ENCODE results near the gene CTDNEP1.

Gene CTDNEP1

DNA sequence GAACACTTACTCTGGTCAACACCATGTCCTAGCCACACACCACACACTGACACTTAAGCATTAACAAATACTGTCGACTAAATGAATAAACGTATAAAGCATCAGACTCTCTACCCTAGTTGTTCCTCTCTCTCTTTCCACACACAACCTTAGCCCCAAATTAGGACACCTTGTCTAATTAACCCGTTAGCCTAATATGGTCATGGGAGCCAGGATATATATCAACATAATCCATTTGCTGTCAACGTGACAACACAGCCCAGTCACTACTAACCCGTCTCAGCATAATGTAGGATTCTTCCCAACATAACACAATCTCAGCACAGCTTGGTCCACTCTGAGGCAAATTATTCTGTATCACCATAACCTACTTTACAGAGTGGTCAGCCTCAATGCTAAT, 19.4 kb downstream of the CTDNEP1 start:
- no peak for DNase-seq (ENCODE audit: low read depth in 2 of 2, low spot score in 1 of 2)

DNA sequence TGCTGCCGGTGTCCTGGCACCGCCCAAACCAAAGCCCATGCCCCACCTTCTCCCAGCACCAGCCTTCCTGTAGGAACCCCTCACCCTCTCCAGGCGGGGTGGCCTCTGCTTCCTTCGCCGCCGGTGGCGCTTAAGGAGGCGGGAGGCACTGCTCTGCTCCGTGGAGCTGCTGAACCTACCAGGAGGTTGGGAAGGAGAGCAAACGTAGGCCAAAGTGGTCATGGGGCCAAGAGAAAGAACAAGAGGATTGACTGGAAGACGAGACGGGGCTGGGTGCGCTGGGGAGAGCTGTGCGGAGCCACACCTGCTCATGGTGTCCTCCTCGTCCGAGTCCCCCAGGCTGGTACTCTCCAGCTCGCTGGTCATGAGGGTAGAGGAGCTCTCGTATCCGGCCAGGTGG, 22.0 kb downstream of the CTDNEP1 start:
- no peak for DNase-seq (ENCODE audit: low read depth in 2 of 2, low spot score in 1 of 2)

DNA sequence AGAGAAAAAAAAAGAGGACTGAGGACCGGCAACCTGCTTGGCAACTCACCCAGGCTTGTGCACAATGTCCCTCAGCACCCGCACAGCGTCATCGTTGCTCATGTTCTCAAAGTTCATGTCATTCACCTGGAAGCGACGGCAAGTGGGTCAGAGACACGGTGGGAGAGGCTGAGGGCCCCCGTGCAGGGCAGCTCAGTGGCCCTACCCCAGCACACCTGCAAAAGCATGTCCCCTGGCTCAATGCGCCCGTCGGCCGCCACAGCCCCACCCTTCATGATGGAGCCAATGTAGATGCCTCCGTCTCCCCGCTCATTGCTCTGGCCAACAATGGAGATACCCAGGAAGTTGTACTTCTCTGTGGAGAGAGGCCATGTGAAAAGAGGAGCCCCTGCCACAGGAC, 22.6 kb downstream of the CTDNEP1 start:
- no peak for DNase-seq (ENCODE audit: low read depth in 2 of 2, low spot score in 1 of 2)

DNA sequence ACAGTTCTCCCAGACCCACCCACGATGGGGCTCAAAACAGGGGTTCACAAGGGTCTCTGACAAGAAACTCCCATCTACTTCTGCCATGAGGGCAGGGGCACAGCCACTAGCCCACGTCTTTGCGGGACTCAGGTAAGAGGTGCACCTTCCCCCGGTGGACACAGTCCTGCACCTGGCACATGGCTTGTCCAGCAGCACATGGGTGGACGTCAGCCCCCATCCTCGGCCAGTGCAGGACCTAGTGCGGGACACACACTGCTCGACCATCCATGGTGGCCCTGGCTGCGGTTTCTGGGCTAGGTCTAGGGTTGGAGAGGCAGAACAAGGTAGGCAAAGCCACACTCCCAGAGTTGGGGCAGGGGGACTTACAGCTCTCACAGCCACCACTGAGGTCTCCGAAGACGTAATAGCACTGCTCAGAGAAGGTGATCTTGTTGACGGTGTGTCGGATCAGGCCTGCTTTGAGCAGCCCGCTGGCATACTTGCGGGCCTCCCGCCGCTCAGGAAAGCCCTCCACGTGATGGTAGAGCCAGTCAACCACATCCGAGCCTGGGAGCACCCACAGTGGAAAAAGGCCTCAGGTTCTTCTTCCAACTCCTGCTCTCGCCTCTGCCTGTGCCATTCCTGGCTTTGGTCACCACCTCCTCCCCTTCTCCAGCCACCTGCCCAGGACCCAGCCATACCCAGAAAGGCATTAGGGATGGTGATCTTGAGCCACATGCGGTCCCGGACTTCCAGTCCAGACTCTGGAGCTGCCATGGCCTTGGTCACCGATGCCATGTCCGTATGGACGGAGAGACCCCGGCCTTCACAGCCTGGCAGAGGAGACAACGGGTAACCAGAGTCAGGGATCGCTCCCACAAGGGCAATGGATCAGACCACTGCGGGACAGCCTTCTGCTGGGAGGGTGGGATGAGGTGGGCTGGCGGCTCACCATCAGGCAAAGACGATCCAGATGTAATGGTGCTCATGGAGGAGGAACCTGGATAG, 24.5 kb downstream of the CTDNEP1 start:
- no peak for DNase-seq (ENCODE audit: low read depth in 2 of 2, low spot score in 1 of 2)

DNA sequence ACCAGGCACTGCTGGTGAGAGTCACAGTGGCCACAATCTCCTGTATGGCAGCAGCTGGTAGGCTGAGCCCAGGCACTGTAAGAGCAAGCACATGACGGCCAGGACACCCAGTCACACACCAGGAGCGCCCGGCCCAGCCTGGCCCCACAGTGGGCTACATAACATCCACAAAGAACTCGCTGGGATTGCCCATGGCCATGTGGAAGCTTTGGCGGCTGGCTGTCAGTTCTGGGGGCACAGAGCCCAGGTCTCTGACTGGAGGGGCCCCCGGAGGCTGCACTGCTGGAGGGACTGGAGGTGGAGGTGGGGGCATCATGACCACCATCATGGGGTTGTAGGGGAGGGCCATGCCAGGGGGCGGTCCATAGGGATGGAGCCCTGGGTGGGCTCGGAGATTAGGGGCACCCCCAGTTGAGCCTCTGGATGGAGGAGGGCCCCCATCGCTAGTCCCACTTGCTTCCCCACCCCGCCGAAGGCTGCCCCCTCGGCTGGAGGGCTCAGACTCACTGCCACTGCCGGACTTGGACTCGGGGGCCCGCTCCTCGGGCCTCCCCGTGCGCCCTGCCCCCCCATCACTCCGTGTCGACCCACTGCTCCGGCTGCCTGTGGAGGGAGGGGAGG, 25.7 kb downstream of the CTDNEP1 start:
- DNase-seq (ENCODE audit: low read depth in 2 of 2, low spot score in 1 of 2) = no peak

DNA sequence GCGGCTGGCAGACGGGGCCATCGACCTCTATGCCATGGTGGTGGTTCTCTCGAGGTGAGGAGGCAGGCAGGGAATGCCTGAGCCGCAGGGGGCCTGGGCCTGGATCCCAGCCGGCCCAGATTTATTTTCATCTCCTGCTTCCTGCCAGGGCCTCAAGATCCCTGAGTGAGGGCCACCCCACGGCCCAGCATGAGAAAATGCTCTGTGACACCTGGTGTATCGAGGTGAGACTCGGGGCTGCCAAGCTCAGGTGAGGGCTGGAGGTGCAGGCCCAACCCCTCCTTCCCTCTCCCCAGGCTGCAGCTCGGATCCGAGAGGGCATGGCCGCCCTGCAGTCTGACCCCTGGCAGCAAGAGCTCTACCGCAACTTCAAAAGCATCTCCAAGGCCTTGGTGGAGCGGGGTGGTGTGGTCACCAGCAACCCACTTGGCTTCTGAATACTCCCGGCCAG, 26.8 kb downstream of the CTDNEP1 start:
- DNase-seq (ENCODE audit: low read depth in 2 of 2, low spot score in 1 of 2) = no peak

DNA sequence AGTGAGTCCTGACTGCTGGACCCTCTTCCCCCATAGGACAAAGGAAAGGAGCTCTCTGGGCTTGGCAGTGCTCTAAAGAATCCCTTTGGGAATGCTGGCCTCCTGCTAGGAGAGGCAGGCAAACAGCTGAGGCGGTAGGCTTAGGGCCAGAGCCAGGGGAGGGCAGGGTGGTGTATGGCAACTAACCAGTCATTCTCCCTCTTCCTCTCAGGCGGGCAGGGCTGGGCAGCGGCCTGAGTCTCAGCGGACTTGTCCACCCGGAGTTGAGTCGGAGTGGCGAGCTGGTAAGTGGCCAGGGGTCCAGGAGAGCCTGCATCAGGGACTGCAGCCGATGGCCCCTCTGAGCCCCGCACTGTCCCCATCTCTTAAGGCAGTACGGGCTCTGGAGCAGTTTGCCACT, 27.4 kb downstream of the CTDNEP1 start:
- DNase-seq (ENCODE audit: low read depth in 2 of 2, low spot score in 1 of 2) = no peak

DNA sequence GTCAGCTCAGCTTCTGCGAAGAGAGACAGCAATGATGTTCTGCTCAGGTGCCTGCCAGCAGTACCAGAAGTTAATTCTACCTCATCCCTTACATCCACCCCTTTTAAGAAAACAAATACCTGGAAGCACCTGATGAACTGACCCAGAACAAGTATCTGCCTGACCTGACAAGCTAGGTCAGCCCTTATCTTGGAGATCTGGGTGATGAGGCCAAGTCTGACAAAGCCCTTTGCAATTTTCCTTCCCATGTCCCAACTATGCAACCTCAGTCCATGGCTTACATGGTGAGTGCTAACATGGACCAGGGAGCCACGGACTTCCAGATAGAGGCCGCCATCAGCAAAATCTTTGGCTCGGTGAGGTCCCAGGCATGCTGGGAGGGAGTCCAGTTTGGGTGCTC, 28.2 kb downstream of the CTDNEP1 start:
- DNase-seq (ENCODE audit: low read depth in 2 of 2, low spot score in 1 of 2) = no peak

DNA sequence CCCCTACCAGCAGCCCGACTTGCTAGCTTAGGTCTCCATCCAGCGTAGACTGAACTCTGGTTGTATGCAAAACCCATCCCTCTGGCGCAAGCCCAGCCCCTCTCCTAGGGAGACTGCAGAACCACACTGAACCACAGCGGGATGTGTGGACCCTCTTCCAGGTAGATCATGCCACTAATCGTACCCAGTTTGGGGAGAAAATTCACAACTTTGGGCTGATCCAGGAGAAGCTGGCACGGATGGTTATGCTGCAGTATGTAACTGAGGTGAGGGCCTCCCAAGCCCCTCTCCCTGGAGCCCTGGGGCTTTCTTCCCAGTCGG, 28.6 kb downstream of the CTDNEP1 start:
- DNase-seq (ENCODE audit: low read depth in 2 of 2, low spot score in 1 of 2) = no peak

DNA sequence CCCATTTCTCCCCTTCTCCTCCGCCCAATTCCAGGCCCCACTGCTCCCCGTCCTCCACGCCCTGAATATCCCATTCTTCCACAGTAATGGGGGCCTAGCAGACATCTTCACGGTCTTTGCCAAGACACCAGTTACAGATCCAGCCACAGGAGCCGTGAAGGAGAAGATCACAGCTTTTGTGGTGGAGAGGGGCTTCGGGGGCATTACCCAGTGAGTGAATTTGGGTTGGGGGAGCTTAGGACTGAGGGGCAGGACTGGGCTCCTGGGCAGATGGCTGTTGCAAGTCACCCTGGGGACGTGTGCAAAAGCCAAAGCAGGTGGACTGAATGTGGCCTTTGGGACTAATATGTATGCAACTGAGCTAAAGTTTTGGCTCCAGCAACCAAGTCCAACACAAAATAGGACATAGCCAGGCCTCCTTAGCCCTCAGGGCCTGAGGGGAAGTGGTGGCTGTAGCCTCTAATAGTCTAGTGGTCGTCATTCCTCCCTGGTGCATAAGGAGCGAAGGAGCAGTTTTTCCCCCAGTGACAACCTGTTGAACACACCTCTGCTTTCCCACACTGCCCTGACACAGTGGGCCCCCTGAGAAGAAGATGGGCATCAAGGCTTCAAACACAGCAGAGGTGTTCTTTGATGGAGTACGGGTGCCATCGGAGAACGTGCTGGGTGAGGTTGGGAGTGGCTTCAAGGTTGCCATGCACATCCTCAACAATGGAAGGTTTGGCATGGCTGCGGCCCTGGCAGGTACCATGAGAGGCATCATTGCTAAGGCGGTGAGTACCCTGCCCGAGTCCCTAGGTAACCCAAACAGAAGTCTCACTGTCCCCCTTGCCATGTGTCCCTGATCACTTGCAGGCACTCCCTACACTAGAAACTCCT, 29.2 kb downstream of the CTDNEP1 start:
- DNase-seq (ENCODE audit: low read depth in 2 of 2, low spot score in 1 of 2) = no peak

DNA sequence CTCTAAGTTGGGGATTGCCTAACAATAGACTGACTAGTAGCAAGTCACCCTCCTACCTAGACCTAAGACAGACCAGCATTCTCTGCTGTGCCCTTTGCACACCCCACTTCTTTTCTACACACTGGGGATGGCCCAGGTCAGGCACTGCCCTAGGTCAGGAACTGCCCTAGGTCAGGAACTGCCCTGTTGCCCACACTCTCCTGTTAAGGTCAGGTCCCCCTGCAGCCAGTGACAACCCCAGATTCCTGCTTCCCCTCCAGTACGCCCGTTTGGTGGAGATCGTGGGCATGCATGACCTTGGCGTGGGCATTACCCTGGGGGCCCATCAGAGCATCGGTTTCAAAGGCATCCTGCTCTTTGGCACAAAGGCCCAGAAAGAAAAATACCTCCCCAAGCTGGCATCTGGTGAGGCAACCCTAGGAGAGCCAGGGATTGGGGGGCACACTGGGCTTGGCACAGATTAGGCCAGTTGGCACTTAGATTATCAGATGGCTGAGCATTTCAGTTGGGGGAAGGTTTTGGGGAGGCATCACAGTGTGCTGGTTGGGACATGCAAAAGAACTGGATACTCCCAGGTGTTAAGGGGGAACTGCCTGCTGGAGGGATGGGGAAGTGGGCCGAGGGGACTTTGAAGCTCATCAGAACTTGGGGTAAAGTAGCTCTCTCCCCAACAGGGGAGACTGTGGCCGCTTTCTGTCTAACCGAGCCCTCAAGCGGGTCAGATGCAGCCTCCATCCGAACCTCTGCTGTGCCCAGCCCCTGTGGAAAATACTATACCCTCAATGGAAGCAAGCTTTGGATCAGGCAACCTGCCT, 30.0 kb downstream of the CTDNEP1 start:
- DNase-seq (ENCODE audit: low read depth in 2 of 2, low spot score in 1 of 2) = no peak

DNA sequence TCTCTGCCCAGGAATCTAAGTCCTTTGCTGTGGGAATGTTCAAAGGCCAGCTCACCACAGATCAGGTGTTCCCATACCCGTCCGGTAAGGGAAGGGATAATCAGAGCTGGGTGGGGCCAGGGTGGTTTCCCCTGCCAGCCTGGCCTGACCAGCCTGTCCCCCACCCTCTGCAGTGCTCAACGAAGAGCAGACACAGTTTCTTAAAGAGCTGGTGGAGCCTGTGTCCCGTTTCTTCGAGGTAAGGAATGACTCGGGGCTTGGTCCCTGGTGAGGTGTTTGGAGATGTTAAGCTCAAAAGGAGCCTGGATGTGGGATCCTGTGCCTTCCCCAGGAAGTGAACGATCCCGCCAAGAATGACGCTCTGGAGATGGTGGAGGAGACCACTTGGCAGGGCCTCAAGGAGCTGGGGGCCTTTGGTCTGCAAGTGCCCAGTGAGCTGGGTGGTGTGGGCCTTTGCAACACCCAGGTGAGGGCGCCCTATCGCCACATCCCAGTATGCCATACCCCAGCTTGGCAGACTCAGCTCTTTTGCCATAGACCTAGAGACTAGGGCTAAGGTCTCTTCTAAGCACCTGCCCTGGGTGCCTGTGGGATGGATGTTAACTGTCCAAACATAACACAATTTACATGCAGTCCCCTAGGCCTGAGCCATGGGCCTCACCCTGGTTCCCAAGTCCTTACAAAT, 30.8 kb downstream of the CTDNEP1 start:
- peak in 1 of 2 donors; percentile 26 for DNase-seq (ENCODE audit: low read depth in 2 of 2, low spot score in 1 of 2)

DNA sequence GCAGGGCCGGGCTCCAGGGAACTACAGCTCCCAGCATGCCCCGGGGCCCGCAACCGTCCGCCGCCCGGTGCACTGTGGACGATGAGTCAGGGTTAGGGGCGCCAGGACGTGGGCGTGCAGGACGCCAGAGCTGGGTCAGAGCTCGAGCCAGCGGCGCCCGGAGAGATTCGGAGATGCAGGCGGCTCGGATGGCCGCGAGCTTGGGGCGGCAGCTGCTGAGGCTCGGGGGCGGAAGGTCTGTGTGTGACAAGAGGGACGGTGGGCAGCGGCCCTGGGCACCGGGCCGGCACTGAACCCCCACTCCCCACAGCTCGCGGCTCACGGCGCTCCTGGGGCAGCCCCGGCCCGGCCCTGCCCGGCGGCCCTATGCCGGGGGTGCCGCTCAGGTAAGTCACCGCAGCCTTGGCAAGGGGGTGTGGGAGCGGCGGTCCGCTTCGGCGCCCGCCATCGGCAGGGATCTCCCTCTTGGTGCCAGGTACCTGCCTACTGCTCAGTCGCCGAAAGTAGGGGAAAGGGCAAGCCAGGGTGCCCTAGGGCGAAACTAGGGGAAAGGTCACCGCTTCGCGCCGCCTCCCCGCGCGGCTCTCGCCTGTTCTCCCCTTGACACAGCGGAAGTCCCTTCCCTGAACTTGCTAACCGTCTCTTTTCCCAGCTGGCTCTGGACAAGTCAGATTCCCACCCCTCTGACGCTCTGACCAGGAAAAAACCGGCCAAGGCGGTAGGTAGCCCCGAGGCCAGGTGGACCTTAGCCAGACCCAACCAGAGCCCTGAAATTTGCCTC, 31.5 kb downstream of the CTDNEP1 start, which contains the start of the genes ACADVL and DLG4:
Gene ACADVL (plus strand): TSS at position 127 of the 781 bp plus-strand sequence. CDS start 47 bp downstream, at position 174.
Gene DLG4 (minus strand): TSS at position 25 of the 781 bp plus-strand sequence.
- DNase-seq (ENCODE audit: low read depth in 2 of 2, low spot score in 1 of 2) = peak; percentile 55 to 71

DNA sequence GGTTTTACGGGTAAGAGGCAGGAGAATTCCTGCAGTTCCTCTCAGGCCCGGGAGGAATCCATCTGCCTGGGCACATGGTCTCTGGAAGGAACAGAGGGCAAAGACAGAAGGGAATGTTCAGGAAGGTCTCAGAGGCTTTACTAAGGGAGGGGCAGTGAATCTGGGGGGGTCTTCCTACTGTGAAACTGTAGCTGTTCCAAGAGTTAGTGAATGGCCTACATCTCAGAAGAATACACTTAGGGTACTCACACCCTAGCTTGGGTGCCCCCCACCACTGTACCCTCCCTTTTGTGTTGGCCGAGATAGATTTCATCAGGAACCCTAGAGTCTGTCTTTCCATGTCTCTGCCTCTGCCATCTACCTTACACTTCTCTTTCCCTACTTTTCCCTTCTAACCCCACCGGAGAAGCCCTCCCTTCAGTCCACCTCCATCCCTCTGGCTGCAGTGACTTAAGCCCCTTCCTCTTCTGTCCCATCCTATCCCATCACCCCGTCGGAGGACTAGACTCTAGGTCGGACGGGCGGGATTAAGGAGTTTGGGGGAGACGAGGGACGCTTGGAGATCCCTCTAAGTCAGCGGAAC, 32.2 kb downstream of the CTDNEP1 start:
- no peak for DNase-seq (ENCODE audit: low read depth in 2 of 2, low spot score in 1 of 2)

DNA sequence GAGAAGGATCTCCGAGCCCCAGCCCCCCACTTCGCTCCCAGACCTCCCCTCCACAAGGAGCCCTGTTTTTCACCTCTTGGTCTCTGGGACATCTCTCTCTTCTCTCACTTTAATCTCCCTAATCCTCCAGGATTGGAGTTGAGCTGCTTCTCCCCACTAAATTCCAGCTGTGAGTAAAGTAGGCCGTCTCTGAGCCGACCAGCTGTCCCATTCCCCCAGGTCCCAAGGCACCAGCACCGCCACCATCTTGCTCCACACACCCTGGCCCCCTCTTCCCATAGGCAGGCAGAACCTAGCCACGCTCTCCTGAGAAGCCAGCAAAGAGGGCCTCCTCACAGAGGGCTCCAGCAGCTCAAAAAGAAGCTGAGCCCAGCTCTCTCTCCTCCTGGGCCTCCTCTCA, 32.8 kb downstream of the CTDNEP1 start:
- no peak for DNase-seq (ENCODE audit: low read depth in 2 of 2, low spot score in 1 of 2)

DNA sequence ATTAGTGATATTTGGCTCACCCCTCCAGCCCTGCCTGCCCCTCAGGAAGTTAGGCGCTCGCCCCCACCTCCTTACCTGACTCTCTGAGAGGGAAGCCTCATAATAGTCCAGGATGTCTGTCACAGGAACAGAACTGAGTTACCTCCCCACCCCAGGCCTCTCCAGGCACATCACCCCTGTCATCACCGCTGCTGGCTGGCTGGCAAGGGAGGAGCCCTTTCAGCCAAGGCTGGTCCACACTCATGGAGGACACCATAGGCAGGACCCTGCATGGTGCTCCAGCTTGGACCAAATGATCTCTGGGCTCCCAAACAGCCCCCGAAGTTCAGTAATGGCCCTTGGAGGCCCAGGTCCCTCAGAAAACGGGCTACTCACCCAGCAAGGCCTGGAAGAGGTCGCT, 33.4 kb downstream of the CTDNEP1 start:
- DNase-seq (ENCODE audit: low read depth in 2 of 2, low spot score in 1 of 2) = no peak

DNA sequence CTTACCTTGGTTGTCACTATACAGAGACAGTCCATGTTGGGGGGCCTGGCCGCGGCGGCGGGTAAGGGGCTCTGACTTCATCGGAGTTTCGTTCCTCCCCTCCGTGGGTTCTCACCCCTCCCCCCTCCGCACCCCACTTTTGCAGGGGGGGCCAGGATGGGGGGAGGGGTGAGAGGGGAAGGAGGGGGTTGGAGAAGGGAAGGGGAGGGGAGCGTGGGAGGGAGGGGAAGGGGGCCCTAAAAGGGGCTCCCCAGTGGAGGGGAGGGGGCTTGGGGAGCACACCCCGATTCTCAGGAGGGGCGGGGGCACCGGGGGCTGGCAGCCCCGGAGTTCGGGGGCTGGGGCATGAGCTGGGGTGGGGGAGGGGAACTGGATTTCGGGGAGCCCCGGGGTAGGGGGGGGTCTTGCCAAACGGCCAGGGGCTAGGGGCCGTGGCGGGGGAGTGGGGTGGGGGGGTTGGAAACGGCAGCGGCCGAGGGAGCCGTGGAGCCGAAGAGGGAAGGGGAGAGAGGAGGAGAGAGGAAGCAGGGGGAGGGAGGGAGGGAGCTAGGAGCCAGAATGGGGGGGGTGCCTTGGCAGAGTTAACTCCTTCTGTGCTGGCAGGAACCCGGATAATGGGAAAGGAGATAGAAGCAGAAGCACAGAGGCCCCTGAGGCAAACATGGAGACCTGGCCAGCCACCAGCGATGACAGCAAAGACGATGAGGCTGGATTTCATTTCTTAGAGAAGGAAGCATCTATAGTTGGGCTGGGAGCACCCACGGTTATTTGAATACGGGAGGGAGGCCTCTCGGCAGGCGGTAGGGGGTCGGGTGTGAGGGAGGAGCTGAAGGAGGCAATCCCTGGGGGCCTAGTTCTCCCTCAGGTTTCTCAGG, 34.2 kb downstream of the CTDNEP1 start:
- no peak for DNase-seq (ENCODE audit: low read depth in 2 of 2, low spot score in 1 of 2)
